ENCODE measurements around the gene TTLL12. TPM values are rescaled to one million over a fixed set of nuclear protein-coding genes. Genes with fewer than 3 reads are reported as not detected.

Gene TTLL12
- total RNA-seq, 2 experiments from 2014 or later: 66.5 to 71.5 TPM

GRCh38 chr22:43159484-43160178 is 27.3 kb downstream of the TTLL12 start:
- H3K79me2 ChIP-seq (ENCODE audit: insufficient read depth, low read depth, low read length): no peaks in the 10 kb centered on the region
- no peaks in the 10 kb centered on the region for H3K36me3 ChIP-seq (ENCODE audit: insufficient read depth, low read length)
- TF ChIP-seq EZH2phosphoT487 (IDR thresholded peaks at IDR 0.05; ENCODE audit: borderline replicate concordance, low read depth, low read length) (no peak), CTCF (conservative IDR thresholded peaks at IDR 0.05; ENCODE audit: low read length) (peak; percentile 49)
- no peak overlapping the region for H2AFZ ChIP-seq (ENCODE audit: low read length)
- H3K4me1 ChIP-seq (ENCODE audit: insufficient read depth, low read length, poor library complexity, severe bottlenecking): no peaks in the 10 kb centered on the region
- CTCF ChIA-PET (ENCODE audit: unreplicated experiment): no interaction called here
- H3K4me3 ChIP-seq (ENCODE audit: low read depth, low read length, poor library complexity, severe bottlenecking): no peak overlapping the region
- POLR2A ChIA-PET: no interaction called here
- H3K4me2 ChIP-seq (ENCODE audit: low read length): no peak overlapping the region
- H4K20me1 ChIP-seq (ENCODE audit: insufficient read depth, low read length): no peaks in the 10 kb centered on the region
- H3K9me2 ChIP-seq (ENCODE audit: insufficient read depth, low read length): no peaks in the 10 kb centered on the region
- H3K9me3 ChIP-seq (ENCODE audit: low read length): no peaks in the 10 kb centered on the region
- BruUV-seq (replicated peaks): no TSS peak
- intact Hi-C loops (cut with micrococcal nuclease; ENCODE audit: unreplicated experiment): no loop called here
- H3K27ac ChIP-seq (ENCODE audit: low read depth, low read length, poor library complexity, severe bottlenecking): no peak overlapping the region
- no peak for DNase-seq (ENCODE audit: low spot score)

GRCh38 chr22:43158778-43159483 is 28.0 kb downstream of the TTLL12 start:
- Histone ChIP-seq H3K9me2 (ENCODE audit: insufficient read depth, low read length) (no peaks in the 10 kb centered on the region), H3K36me3 (ENCODE audit: insufficient read depth, low read length) (no peaks in the 10 kb centered on the region), H3K9me3 (ENCODE audit: low read length) (no peaks in the 10 kb centered on the region), H3K4me2 (ENCODE audit: low read length) (no peak overlapping the region), H3K27ac (ENCODE audit: low read depth, low read length, poor library complexity, severe bottlenecking) (no peak overlapping the region), H2AFZ (ENCODE audit: low read length) (no peak overlapping the region), H3K4me3 (ENCODE audit: low read depth, low read length, poor library complexity, severe bottlenecking) (no peak overlapping the region), H4K20me1 (ENCODE audit: insufficient read depth, low read length) (no peaks in the 10 kb centered on the region), H3K79me2 (ENCODE audit: insufficient read depth, low read depth, low read length) (no peaks in the 10 kb centered on the region), H3K4me1 (ENCODE audit: insufficient read depth, low read length, poor library complexity, severe bottlenecking) (no peaks in the 10 kb centered on the region)
- POLR2A ChIA-PET: no interaction called here
- TF ChIP-seq CTCF (conservative IDR thresholded peaks at IDR 0.05; ENCODE audit: low read length) (no peak), EZH2phosphoT487 (IDR thresholded peaks at IDR 0.05; ENCODE audit: borderline replicate concordance, low read depth, low read length) (no peak)
- CTCF ChIA-PET (ENCODE audit: unreplicated experiment): interaction anchor here (0.6 kb wide), 1 partner anchor 67 kb away, joined by 5 read pairs; no protein-coding TSS in a partner anchor
- intact Hi-C loops (cut with micrococcal nuclease; ENCODE audit: unreplicated experiment): no loop called here
- no peak for DNase-seq (ENCODE audit: low spot score)
- no TSS peak for BruUV-seq (replicated peaks)

Measured in OCI-LY7 (cell line).